Measurements from ENCODE around the gene KLHL7. TPM values are rescaled to one million over a fixed set of nuclear protein-coding genes. Genes with fewer than 3 reads are reported as not detected.

The KLHL7 gene
- total and polyA plus RNA-seq, 9 of the 15 experiments (the other 6 are each of a cell fraction or from before 2014, with no cell fraction given) = 4.2 to 63.1 (median 32.3) TPM

DNA sequence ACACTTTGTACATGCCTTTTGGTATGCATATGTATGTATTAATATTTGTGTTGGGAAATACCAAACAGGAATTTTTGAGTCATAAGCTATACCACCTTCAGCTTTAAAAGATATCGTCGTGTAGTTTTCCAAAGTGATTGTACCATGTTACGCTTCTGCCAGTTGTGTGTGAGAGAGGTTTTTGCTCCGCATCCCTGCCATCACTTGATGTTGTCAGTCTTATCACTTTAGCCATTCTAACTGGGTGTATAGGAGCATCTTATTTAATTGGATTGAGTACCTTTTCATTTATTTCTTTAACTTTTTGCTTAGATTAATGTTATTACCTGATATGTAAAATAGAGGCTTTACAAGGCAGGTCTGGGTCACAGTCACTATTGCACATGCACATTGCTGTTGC is 3.4 kb downstream of the KLHL7 start:
- no peaks in the 10 kb centered on the region for H3K36me3 ChIP-seq (ENCODE audit: control insufficient read depth, insufficient read depth, low read length)
- H3K9me3 ChIP-seq (replicated peaks; ENCODE audit: control insufficient read depth, insufficient read depth, low read depth, low read length) = no peaks in the 10 kb centered on the region
- no peak overlapping the region for H3K27ac ChIP-seq (ENCODE audit: extremely low read depth, low read depth, low read length)
- H4K20me1 ChIP-seq (replicated peaks; ENCODE audit: control insufficient read depth, insufficient read depth, low read length) = no peaks in the 10 kb centered on the region
- no peaks in the 10 kb centered on the region for H3K27me3 ChIP-seq (ENCODE audit: control insufficient read depth in 2 of 2, insufficient read depth in 2 of 2, low read length in 2 of 2)
- no peak for DNase-seq (ENCODE audit: extremely low read depth in 1 of 4, low spot score in 3 of 4)
- no peak overlapping the region for H3K4me2 ChIP-seq (ENCODE audit: insufficient read depth, low read length)
- H3K9ac ChIP-seq (ENCODE audit: insufficient read depth in 1 of 2, low read depth in 2 of 2, low read length in 2 of 2) = no peak overlapping the region
- intact Hi-C loops (cut with micrococcal nuclease) (no loop called here), in situ Hi-C loops (cut with MboI) (no loop called here)
- no peak overlapping the region for H2AFZ ChIP-seq (ENCODE audit: low read depth, low read length)
- ATAC-seq = no peak
- BruUV-seq (replicated peaks) = no TSS peak
- no peak for FAIRE-seq
- TF ChIP-seq RBM25 (IDR thresholded peaks at IDR 0.05; ENCODE audit: low read depth, low read length, severe bottlenecking) (peak; percentile 48), ZFP36 (IDR thresholded peaks at IDR 0.05; ENCODE audit: low read depth, low read length, partially characterized antibody) (peak; percentile 71), ZNF778 (CRISPR knock-in tag; IDR thresholded peaks at IDR 0.05) (no peak)
- ChIA-PET POLR2A (interaction anchor here (0.9 kb wide), 1 partner anchor 10 kb away, joined by 3 read pairs; no protein-coding TSS in a partner anchor), CTCF (ENCODE audit: low intra/inter-chr PET ratio) (no interaction called here)
- WGBS (ENCODE audit: insufficient coverage, low coverage, missing lambda C conversion rate) = 77% methylated on average over 4 of the region's 4 CpGs
- no peak overlapping the region for H3K4me3 ChIP-seq
- H3K79me2 ChIP-seq (ENCODE audit: control insufficient read depth, insufficient read depth, low read length) = peaks cover 28% of the 10 kb centered on the region
- peaks cover 7 to 11% of the 10 kb centered on the region in 2 experiments; a peak in 4 of 5 replicates for H3K4me1 ChIP-seq (replicated peaks in 1 of 2; ENCODE audit: control insufficient read depth in 2 of 2, insufficient read depth in 2 of 2, low read length in 2 of 2)
- H3K9me1 ChIP-seq (ENCODE audit: control insufficient read depth, insufficient read depth, low read length) = no peaks in the 10 kb centered on the region

- Histone ChIP-seq H3K27me3 (ENCODE audit: control insufficient read depth in 2 of 2, insufficient read depth in 2 of 2, low read length in 2 of 2) (no peaks in the 10 kb centered on the region), H3K4me1 (replicated peaks in 1 of 2; ENCODE audit: control insufficient read depth in 2 of 2, insufficient read depth in 2 of 2, low read length in 2 of 2) (peaks cover 7 to 11% of the 10 kb centered on the region in 2 experiments; a peak in 4 of 5 replicates), H4K20me1 (replicated peaks; ENCODE audit: control insufficient read depth, insufficient read depth, low read length) (no peaks in the 10 kb centered on the region), H3K9me3 (replicated peaks; ENCODE audit: control insufficient read depth, insufficient read depth, low read depth, low read length) (no peaks in the 10 kb centered on the region), H3K4me2 (ENCODE audit: insufficient read depth, low read length) (no peak overlapping the region), H3K79me2 (ENCODE audit: control insufficient read depth, insufficient read depth, low read length) (peaks cover 28% of the 10 kb centered on the region), H3K36me3 (ENCODE audit: control insufficient read depth, insufficient read depth, low read length) (no peaks in the 10 kb centered on the region), H3K9me1 (ENCODE audit: control insufficient read depth, insufficient read depth, low read length) (no peaks in the 10 kb centered on the region), H3K9ac (ENCODE audit: insufficient read depth in 1 of 2, low read depth in 2 of 2, low read length in 2 of 2) (no peak overlapping the region), H2AFZ (ENCODE audit: low read depth, low read length) (no peak overlapping the region), H3K4me3 (no peak overlapping the region), H3K27ac (ENCODE audit: extremely low read depth, low read depth, low read length) (no peak overlapping the region)
- 28% methylated on average over 1 of the region's 1 CpG for WGBS (ENCODE audit: insufficient coverage, low coverage, missing lambda C conversion rate)
- DNase-seq (ENCODE audit: extremely low read depth in 1 of 4, low spot score in 3 of 4) = no peak
- BruUV-seq (replicated peaks) = no TSS peak
- ChIA-PET CTCF (ENCODE audit: low intra/inter-chr PET ratio) (no interaction called here), POLR2A (interaction anchor here (0.6 to 0.9 kb wide), 2 partner anchors 11 to 174 kb away, joined by 3 read pairs; no protein-coding TSS in a partner anchor)
- intact Hi-C loops (cut with micrococcal nuclease) = no loop called here
- ATAC-seq = no peak
- in situ Hi-C loops (cut with MboI) = no loop called here
- FAIRE-seq = no peak
- TF ChIP-seq CEBPB (tag; IDR thresholded peaks at IDR 0.05) = 0 out of 2 replicates have a peak, but pooled peaks have one; percentile 33
- TF ChIP-seq MIER1 (IDR thresholded peaks at IDR 0.05; ENCODE audit: low read depth) = no peak
- no peak for TF ChIP-seq ZNF780A (CRISPR knock-in tag; IDR thresholded peaks at IDR 0.05)
- TF ChIP-seq MEIS2 (IDR thresholded peaks at IDR 0.05; ENCODE audit: partially characterized antibody) = peak; percentile 76
- no peak for TF ChIP-seq ZNF707 (CRISPR knock-in tag; conservative IDR thresholded peaks at IDR 0.05)
- TF ChIP-seq POLR2G (IDR thresholded peaks at IDR 0.05; ENCODE audit: low read depth, low read length) = no peak
- no peak for TF ChIP-seq ZHX1 (conservative IDR thresholded peaks at IDR 0.05; ENCODE audit: low read length)
- TF ChIP-seq ZNF398 (CRISPR knock-in tag; IDR thresholded peaks at IDR 0.05) = no peak
- no peak for TF ChIP-seq GATAD2A (IDR thresholded peaks at IDR 0.05)
- no peak for TF ChIP-seq ZFP30 (CRISPR knock-in tag; IDR thresholded peaks at IDR 0.05; ENCODE audit: borderline replicate concordance)
Measured at GRCh38 chr7:23109470-23109869, 3.9 kb downstream of the KLHL7 start.

All from K562 (cell line).